Measurements from ENCODE around the gene GPR32.

GRCh38 chr19:50804420-50805272 lies 34.4 kb downstream of the GPR32 start:
- TF ChIP-seq, protein P1, sequence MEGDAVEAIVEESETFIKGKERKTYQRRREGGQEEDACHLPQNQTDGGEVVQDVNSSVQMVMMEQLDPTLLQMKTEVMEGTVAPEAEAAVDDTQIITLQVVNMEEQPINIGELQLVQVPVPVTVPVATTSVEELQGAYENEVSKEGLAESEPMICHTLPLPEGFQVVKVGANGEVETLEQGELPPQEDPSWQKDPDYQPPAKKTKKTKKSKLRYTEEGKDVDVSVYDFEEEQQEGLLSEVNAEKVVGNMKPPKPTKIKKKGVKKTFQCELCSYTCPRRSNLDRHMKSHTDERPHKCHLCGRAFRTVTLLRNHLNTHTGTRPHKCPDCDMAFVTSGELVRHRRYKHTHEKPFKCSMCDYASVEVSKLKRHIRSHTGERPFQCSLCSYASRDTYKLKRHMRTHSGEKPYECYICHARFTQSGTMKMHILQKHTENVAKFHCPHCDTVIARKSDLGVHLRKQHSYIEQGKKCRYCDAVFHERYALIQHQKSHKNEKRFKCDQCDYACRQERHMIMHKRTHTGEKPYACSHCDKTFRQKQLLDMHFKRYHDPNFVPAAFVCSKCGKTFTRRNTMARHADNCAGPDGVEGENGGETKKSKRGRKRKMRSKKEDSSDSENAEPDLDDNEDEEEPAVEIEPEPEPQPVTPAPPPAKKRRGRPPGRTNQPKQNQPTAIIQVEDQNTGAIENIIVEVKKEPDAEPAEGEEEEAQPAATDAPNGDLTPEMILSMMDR (IDR thresholded peaks at IDR 0.05) = no peak
- TF ChIP-seq EZH2 (IDR thresholded peaks at IDR 0.05) = no peak

Data from neural progenitor cell (in vitro differentiated cells).